GM19455 (cell line): ENCODE results near the gene HENMT1.

Experiments
- ATAC-seq: cut with Tn5 transposase; IDR thresholded peaks from one replicate; pipeline ENCODE4 v1.9.1; 2021; ENCODE audit not compliant: unreplicated experiment

The HENMT1 gene

DNA sequence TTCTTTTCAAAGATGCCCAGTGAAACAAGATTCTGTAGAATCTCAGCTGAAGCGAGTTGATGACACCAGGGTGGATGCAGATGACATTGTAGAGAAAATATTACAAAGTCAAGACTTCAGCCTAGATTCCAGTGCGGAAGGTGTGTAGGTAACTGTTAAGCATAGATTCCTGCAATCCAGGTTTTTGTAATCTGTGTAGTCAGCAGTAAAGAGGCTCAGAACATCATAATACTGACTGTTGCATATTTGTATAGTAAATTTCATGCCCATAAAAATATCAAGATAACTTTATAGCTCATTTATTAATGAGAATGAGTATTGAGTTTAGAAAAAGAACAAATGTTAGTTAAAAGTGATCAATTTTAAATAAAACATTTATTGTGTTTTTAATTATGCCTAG is 32.2 kb downstream of the HENMT1 start:
- ATAC-seq: no peak

DNA sequence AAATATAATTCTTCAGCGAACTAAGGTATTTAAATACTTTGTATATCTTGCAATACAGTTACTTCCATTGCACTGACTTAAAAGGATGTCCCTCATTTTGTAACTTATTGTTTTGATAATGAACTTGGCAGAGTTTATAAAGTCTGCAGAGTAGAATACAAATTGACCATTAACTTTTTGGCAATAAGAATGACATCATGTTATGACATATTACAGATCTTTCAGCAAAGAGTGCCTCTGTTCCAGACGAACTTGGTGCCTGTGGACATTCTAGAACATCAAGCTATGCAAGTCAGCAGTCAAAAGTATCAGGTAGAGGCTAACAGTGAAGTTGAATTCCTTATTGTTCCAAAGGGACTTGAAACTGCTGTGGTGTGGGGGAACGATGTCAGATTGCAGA is 32.9 kb downstream of the HENMT1 start:
- no peak for ATAC-seq

DNA sequence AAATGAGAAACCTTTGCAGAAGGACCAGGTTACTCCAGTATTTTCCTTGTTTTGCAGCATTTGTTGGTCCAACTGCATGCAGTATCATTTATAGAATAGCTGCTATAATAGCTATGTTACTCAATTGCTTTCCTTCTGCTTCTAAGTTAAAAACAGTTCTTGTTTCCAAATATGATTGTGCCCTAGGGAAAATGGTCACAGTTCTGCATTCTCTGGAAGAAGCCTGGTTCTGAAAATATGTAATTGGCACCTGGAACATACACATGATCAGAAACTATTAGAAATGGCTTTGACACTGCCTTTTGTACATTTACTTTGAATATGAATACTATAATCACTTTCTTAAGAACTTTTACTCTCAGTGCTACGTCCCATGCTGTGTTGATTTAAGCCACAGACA is 33.6 kb downstream of the HENMT1 start:
- ATAC-seq: no peak

DNA sequence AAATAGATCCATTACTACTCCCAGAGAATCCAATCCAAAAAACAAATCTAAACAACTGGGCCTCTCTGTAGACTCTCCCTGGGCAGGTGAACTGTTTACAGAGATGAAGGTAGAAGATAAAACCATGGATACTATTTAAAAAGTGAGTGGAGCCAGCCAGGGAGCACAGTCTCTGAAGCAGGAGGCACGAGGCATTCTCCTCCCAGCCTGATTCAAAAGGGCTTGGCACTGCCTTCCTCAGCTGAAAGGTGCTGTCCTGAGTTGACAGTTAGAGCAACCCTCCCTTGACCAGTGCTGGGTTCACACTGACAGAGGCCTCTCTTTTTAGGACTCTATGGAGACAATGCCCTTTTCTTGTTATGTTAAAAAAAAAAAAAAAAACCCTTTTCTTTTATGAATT is 36.8 kb downstream of the HENMT1 start:
- no peak for ATAC-seq

DNA sequence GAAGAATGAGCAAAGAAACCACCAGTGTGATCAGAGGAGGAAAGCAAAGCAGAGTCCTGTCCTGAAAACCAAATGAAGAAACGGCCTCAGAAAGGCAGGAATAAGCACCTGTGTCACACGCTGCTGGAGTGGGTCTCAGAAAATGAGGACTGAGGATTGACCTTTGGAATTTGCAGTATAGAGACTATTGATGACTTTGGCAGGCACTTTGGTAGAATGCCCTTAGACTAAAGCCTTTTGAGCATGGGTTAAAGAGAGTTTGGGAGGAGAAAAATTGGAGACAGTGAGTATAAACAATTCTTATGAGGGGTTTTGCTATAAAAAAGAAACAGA is 43.2 kb downstream of the HENMT1 start:
- no peak for ATAC-seq

DNA sequence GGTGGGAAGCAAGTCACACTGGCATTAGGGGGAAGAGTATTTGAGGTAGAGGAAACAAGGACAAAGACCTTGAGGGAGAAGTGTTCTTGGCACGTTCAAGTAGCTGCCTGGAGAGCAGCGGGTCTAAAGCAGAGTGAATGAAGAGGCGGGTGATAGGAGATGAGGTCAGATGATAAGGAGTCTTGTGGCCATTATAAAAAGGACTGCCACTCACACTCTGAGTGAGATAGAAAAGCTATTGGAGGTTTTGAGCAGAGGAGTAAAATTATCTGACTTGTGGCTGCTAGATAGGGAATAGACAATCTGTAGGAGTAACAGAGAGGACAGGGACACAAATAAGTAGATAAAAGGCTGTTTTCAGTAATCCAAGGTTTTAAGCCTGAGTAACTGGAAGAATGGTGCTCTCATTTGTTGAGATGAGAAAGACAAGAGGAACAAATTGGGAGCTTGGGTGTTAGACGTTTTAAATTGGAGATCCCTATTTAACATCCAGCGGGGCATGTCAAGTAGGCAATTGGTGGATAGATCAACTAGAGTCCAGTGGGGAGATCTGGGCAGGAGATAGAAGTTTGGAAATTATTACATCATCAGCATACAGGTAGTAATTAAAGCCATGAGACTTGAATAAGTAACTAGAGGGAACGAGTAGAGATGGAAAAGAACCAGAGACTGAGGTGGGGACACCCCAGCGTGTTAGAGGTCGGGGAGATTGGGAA is 43.7 kb downstream of the HENMT1 start:
- no peak for ATAC-seq

DNA sequence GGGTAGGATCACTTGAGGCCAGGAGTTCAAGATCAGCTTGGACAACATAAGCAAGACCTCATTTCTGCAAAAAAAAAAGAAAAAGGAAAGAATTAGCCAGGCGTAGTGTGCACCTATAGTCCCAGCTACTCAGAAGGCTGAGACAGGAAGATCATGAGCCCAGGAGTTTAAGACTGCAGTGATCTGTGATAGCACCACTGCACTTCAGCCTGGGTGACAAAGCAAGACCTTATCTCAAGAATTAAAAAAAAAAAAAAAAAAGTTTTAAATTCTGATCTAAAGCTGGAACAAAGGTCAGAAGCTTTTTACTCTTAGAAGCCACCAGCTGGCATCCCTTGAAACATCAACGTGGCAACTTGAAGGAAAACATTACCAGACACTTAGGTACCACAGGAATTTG is 45.3 kb downstream of the HENMT1 start:
- ATAC-seq: no peak

DNA sequence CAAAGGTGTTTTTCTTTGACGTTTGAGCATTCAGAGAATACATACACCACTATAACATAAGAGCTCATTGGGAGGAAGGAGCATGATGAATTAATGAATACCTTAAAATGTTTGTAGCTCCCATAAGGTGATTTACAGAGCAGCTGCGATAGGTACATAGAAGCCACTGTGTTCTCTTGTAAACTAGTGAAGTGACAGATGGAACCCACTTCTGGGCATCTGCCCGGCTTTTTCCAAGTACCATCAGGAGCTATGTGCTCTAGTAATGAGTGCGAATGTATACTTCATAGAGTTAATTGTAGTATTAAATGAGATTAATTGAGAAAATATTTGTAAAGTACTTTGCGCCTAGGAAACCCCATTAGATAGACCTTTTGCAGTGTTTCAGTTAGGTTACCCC is 48.4 kb downstream of the HENMT1 start:
- ATAC-seq: no peak

DNA sequence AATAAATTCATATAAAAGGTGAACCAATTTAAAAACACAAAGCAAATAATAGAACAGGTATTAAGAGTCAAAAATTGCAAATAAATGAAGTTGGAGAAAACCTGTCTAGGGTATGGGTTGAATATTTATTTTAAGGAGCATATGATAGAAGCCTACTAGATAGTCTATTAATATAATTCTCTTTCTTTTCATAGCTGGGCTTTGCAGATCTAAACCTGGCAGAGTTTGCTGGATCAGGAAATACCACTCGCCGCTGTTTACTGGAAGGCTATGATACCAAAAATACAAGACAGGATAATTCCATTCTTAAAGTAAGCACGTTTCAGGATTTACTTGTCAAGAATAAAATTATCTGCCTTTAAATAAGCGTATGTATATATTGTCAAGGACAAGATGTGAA is 48.9 kb downstream of the HENMT1 start:
- no peak for ATAC-seq

DNA sequence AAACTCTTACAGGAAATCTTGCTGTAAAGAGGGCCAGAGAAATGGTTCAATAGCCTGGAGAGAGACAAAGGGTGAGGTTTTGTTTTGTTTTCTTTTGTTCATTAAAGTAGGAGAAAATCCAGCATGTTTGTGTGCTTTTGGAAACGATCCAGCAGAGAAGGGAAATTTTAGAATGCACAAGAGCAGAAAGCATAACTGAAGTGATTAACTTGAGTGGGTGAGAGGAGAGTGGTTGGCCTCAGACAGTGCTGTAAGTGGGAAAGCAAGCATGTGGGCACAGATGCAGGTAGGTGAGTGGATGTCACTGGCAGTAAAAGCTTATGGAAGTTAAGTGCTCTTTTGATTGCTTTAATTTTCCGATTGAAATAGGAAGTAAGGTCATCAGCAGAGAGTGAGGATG is 50.8 kb downstream of the HENMT1 start:
- ATAC-seq: no peak

DNA sequence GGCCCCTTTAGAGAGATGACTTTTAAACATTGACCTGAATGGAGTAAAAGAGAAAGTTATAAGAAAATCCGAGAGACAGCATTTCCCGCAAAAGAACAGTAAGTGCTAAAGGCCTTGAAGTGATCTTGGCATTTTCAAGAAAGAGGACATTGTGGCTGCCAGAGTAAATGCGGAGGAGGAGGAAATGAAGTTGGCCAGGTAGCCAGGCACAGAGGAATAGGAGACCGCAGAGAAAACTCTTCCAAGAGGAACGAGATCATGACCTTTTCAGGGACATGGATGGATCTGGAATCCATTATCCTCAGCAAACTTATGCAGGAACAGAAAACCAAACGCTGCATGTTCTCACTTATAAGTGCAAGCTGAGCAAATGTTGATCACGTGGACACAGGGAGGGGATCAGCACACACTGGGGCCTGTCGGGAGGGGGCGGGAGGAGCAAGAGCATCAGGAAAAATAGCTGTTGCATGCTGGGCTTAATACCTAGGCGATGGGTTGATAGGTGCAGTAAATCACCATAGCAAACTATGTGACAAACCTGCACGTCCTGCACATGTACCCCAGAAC is 51.3 kb downstream of the HENMT1 start:
- ATAC-seq: no peak

DNA sequence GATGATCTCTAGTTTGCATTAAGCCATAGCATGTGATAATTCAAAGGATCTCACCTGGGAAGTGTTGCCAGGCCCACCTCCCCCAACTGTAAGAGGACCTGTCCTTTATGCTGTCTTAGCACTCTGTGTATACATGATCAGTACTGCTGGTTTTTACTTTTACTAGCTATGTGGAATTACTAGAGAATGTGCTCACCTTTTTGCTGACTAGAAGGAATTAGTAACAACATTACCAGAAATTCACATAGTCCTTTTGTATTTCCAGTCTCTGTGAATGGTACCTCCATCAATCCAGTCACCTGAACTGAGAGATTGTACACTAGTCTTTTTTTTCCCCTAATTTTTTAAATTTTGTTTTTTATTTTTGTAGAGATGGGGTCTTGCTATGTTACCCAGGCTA is 54.4 kb downstream of the HENMT1 start:
- ATAC-seq: no peak

DNA sequence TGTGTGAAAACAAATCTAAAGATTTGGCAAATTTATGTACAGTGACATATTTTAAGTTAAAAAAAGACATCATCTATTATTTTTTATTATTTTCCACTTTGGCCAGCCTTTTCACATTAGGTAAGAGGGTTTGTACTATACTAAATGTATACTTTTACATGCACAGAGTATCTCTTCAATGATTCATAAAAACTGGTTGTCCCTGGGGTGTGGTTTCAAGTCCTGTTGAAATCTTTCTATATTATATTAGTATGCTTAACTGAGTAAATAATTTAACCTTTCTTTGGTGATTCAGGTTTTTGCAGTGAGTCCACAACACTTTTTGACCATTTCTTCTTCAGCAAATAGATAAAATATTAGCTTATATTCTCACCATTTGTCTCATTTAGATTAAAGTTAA is 55.3 kb downstream of the HENMT1 start:
- ATAC-seq: no peak

DNA sequence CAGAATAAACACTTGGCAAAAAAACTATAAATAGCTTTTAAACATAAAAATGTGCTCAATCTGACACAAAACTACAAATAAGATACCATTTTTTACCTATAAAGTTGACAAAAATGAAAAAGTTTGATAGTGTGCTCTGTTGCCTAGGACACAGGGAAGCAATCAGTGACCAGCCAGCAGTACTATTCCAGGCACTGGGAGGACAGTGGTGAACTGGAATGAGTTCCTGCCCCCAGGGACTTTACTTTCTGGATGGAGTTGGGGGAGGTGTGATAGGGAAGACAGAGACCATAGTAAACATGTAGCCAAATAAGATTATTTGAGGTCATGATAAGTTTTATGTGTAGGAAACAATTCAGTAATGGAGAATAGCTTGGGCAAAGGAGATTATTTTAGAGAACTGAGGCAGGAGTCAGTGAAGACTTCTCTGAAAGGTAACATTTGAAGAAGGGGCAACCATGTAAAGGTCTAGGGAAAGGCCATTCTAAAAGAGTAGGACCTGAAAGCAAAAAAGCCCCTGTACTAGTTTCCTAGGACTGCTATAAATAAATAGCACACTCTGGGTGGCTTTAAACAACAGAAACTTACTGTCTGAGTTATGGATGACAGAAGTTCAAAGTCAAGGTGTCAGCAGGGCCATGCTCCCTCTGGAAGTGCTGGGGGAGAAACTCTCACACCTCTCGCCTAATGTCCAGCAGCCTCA is 59.0 kb downstream of the HENMT1 start:
- no peak for ATAC-seq

DNA sequence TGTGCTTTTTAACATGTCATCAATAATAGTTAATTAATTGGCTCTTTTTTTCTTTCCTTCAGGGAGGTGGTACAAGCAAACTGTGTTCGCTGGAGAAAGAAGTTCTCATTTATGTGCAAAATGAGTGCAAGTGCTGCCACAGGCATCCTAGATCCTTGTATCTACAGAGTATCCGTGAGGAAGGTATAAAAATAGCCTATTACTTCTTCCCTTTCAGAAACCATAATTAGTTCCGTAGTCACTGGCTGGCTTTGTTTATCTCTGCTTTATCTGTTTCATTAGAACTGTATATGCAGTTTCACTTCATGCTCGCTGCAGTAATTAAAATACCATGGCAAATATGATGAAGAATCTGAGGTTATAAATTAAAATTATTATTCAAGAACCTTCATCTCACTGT is 60.4 kb downstream of the HENMT1 start:
- no peak for ATAC-seq

DNA sequence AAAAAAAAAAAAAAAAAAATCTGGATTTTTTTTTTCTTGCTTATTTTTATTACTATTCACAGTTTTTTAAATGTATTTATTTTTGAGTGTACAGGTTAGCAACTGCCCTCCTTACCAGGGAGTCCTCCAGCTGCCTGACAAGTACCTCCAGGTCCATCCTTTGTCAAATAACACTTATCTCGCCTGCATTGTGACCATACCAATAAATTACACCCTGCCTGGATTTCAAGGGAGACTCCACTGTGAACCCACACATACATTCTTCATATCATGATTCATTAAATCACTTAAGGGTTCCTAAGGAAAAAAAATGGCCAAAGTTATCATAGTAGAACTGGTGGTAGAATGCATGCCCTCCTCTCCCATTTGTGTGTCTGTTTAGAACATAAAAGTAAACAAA is 62.6 kb downstream of the HENMT1 start:
- no peak for ATAC-seq
